ENCODE data around the gene VAPA.

- no peak for TF ChIP-seq CTCF (conservative IDR thresholded peaks at IDR 0.05; ENCODE audit: low read length)
- no peak for TF ChIP-seq EZH2phosphoT487 (IDR thresholded peaks at IDR 0.05; ENCODE audit: borderline replicate concordance)
Measured at GRCh38 chr18:9994701-9995235, 81.0 kb downstream of the VAPA start.

All from Loucy (cell line).